IPS-18a (cell line): ENCODE results near the gene SYT3.

Source experiments
- H3K27ac ChIP-seq: one replicate; pipeline ENCODE4 v1.5.1; 2013; ENCODE audit warnings: low read length
- H3K27me3 ChIP-seq: one replicate; pipeline ENCODE4 v1.6.1; 2013; ENCODE audit warnings: mild to moderate bottlenecking, low read length; ENCODE audit not compliant: control insufficient read depth, insufficient read depth
- H3K36me3 ChIP-seq: one replicate; pipeline ENCODE4 v1.6.1; 2013; ENCODE audit warnings: low read depth, low read length; ENCODE audit not compliant: control insufficient read depth
- H3K4me1 ChIP-seq: one replicate; pipeline ENCODE4 v1.6.1; 2013; ENCODE audit warnings: low read depth, low read length; ENCODE audit not compliant: control insufficient read depth
- H3K4me3 ChIP-seq: one replicate; pipeline ENCODE4 v1.5.1; 2013; ENCODE audit warnings: low read length
- H3K9ac ChIP-seq: one replicate; pipeline ENCODE4 v1.6.1; 2013; ENCODE audit warnings: mild to moderate bottlenecking, low read length, moderate library complexity
- H3K9me3 ChIP-seq: one replicate; pipeline ENCODE4 v1.6.1; 2013; ENCODE audit warnings: low read depth, low read length; ENCODE audit not compliant: control insufficient read depth

SYT3 gene

DNA sequence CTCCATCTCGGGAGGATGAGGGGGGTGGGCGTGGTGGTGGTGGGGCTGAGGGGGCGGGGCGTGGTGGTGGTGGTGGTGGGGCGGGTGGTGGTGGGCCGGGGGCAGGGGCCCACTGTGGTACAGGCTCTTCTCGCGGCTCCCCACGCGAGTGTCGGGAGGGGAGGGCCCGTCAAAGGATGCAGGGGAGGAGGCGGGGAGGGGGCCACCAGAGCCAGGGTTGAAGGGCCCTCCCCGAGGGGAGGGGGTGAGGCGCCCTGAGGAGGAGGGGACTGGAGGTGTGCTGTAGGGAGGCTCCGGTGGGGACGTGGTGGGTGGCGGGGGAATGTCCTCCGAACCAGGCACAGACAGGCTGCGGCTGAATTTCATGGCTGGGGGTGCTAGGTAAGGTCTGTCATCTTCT lies 29.2 kb upstream of the SYT3 start:
- no peak overlapping the region for H3K4me3 ChIP-seq
- no peaks in the 10 kb centered on the region for H3K9me3 ChIP-seq
- H3K27ac ChIP-seq, result no peak overlapping the region
- peaks cover 4% of the 10 kb centered on the region for H3K4me1 ChIP-seq
- peaks cover 76% of the 10 kb centered on the region for H3K27me3 ChIP-seq
- H3K36me3 ChIP-seq, result no peaks in the 10 kb centered on the region
- no peak overlapping the region for H3K9ac ChIP-seq

- Histone ChIP-seq H3K9ac (no peak overlapping the region), H3K4me3 (no peak overlapping the region), H3K27ac (no peak overlapping the region), H3K4me1 (peaks cover 4% of the 10 kb centered on the region), H3K9me3 (no peaks in the 10 kb centered on the region), H3K36me3 (no peaks in the 10 kb centered on the region), H3K27me3 (peaks cover 72% of the 10 kb centered on the region)
Observed at GRCh38 chr19:50668416-50668815, 28.7 kb upstream of the SYT3 start.

DNA sequence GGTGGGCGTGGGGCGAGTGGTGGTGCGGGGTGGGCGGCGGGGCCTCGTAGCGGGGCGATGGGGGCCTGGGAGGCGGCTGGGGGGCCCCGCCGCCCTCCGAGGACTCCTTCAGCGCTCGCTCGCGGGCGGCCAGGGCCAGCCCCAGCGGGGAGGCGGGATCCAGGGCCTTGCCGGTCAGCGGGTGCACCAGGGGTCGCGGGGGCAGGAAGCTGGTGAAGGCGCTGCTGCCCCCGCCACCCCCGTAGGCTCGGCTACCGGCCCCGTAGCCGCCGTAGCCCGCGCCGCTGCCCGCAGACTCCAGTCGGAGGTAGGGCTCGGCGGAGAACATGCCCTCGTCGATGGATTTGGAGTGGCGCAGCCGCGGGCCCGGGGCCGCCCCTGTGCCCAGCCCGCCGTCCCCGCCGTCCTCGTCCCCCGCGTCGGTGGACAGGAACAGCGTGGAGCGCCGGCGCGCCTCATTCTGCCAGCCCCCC lies 28.1 kb upstream of the SYT3 start:
- peaks cover 65% of the 10 kb centered on the region for H3K27me3 ChIP-seq
- no peak overlapping the region for H3K9ac ChIP-seq
- no peaks in the 10 kb centered on the region for H3K36me3 ChIP-seq
- H3K4me3 ChIP-seq, result no peak overlapping the region
- H3K9me3 ChIP-seq, result no peaks in the 10 kb centered on the region
- no peak overlapping the region for H3K27ac ChIP-seq
- peaks cover 4% of the 10 kb centered on the region for H3K4me1 ChIP-seq

GRCh38 chr19:50667177-50667758 lies 27.6 kb upstream of the SYT3 start:
- peaks cover 4% of the 10 kb centered on the region for H3K4me1 ChIP-seq
- H3K9me3 ChIP-seq, result no peaks in the 10 kb centered on the region
- no peak overlapping the region for H3K4me3 ChIP-seq
- no peak overlapping the region for H3K9ac ChIP-seq
- H3K27me3 ChIP-seq, result peaks cover 60% of the 10 kb centered on the region
- H3K27ac ChIP-seq, result no peak overlapping the region
- H3K36me3 ChIP-seq, result no peaks in the 10 kb centered on the region

- Histone ChIP-seq H3K9ac (no peak overlapping the region), H3K27me3 (peaks cover 53% of the 10 kb centered on the region), H3K27ac (no peak overlapping the region), H3K9me3 (no peaks in the 10 kb centered on the region), H3K4me1 (peaks cover 4% of the 10 kb centered on the region), H3K36me3 (no peaks in the 10 kb centered on the region), H3K4me3 (no peak overlapping the region)
Observed at GRCh38 chr19:50666346-50667176, 26.9 kb upstream of the SYT3 start.

DNA sequence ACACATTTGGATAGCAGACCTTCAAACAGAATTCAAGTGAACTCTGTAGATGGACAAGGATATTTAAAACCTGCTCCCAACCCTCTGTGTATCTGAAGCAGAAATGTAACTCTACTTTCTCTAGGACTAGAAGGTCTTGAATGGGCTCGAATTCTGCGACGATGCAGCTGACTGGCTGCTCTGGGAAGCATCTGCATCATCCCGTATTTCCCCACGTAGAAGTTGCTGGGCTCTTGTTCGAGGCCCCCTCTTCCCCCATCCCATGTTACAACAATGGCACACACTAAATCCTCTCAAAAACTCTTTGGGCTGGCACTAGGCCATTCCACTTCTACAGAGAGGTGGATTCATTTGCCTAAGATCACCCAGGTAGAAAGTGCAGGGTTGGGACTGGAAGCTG lies 24.5 kb upstream of the SYT3 start:
- Histone ChIP-seq H3K4me3 (no peak overlapping the region), H3K27ac (no peak overlapping the region), H3K4me1 (peaks cover 7% of the 10 kb centered on the region), H3K9ac (no peak overlapping the region), H3K9me3 (no peaks in the 10 kb centered on the region), H3K36me3 (no peaks in the 10 kb centered on the region), H3K27me3 (peaks cover 36% of the 10 kb centered on the region)

GRCh38 chr19:50663482-50663790 lies 23.8 kb upstream of the SYT3 start:
- H3K27me3 ChIP-seq, result peaks cover 29% of the 10 kb centered on the region
- H3K27ac ChIP-seq, result no peak overlapping the region
- no peaks in the 10 kb centered on the region for H3K36me3 ChIP-seq
- no peak overlapping the region for H3K9ac ChIP-seq
- no peak overlapping the region for H3K4me3 ChIP-seq
- no peaks in the 10 kb centered on the region for H3K9me3 ChIP-seq
- H3K4me1 ChIP-seq, result peaks cover 7% of the 10 kb centered on the region

GRCh38 chr19:50662651-50663481 lies 23.2 kb upstream of the SYT3 start:
- H3K9me3 ChIP-seq, result no peaks in the 10 kb centered on the region
- H3K9ac ChIP-seq, result no peak overlapping the region
- peaks cover 7% of the 10 kb centered on the region for H3K4me1 ChIP-seq
- peaks cover 23% of the 10 kb centered on the region for H3K27me3 ChIP-seq
- H3K4me3 ChIP-seq, result no peak overlapping the region
- H3K36me3 ChIP-seq, result no peaks in the 10 kb centered on the region
- no peak overlapping the region for H3K27ac ChIP-seq

DNA sequence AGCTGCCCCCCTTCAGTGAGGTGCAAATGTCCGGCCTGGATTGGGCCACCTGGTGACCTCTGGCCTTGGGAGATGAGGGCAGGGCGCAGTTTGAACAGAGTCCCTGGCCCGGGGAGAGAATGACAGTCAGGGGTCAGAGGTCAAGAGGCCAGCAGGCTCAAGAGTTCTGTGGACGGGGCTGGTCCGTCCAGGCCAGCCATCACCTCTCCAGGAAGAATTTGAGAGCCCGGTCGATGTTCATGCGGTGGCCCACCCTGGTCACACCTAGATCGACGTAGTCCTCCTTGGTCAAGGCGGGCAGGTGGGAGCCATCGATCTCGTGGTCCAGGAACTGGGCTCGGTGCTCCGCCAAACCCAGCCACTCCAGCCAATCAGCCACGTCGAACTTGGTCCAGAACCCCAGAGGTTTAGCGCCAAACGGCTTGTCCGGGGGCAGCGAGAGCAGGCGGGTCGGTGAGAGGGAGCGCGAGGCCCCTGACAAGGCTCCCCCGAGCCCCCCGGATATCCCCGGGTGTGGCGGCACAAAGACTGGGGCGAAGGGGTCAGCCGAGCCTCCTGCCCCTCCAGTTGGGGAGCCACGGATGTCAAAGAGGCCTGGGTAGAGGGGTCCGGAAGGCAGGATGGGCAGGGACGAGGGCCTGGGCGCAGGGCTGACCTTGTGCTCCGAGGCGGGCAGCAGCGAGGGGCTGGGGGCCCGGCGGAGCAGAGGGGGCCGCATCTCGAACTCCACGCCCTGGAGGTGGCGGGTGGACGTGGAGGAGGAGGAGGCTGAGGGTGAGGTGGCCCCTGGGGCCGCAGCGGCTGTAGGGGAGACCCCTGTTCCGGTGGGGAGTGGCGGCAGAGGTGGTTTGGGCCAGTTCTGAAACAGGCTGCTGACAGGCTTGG lies 22.3 kb upstream of the SYT3 start:
- no peaks in the 10 kb centered on the region for H3K9me3 ChIP-seq
- H3K27ac ChIP-seq, result no peak overlapping the region
- H3K36me3 ChIP-seq, result no peaks in the 10 kb centered on the region
- no peak overlapping the region for H3K4me3 ChIP-seq
- H3K9ac ChIP-seq, result no peak overlapping the region
- H3K4me1 ChIP-seq, result peaks cover 12% of the 10 kb centered on the region
- peaks cover 15% of the 10 kb centered on the region for H3K27me3 ChIP-seq

DNA sequence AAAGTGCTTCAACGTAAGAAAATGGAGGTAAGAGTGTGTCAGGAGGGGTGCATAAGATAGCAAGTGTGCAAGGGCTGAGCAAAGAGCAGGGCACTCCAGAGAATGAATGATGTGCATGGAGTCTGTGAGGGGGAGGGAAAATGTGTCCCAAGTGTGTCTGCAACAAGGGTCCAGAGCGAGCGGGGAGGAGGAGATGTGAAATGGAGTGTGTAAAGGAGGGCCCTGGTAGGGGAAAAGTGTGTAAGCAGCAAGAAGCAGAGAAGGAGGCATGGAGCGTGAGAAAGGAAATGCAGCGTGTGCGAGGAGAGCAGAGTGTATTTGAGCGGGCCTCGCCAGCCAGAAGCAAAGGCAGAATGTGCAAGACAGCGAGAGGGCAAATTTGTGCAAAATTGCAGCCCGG lies 21.3 kb upstream of the SYT3 start:
- peaks cover 5% of the 10 kb centered on the region for H3K27me3 ChIP-seq
- H3K9ac ChIP-seq, result no peak overlapping the region
- H3K27ac ChIP-seq, result no peak overlapping the region
- H3K4me1 ChIP-seq, result peaks cover 10% of the 10 kb centered on the region
- no peaks in the 10 kb centered on the region for H3K36me3 ChIP-seq
- no peaks in the 10 kb centered on the region for H3K9me3 ChIP-seq
- no peak overlapping the region for H3K4me3 ChIP-seq

- H3K4me1 ChIP-seq, result peaks cover 9% of the 10 kb centered on the region
- H3K27me3 ChIP-seq, result no peaks in the 10 kb centered on the region
- no peaks in the 10 kb centered on the region for H3K36me3 ChIP-seq
- H3K9ac ChIP-seq, result no peak overlapping the region
- peak overlapping the region; percentile 46 for H3K4me3 ChIP-seq
- no peak overlapping the region for H3K27ac ChIP-seq
- H3K9me3 ChIP-seq, result no peaks in the 10 kb centered on the region
Observed at GRCh38 chr19:50660088-50660366, 20.3 kb upstream of the SYT3 start.
